T-helper 2 cell treated with Interferon-gamma antibody and Interleukin-4, amounts not matched to agents 5 μg/mL and 100 μg/mL, for 36 hours (primary cell): ENCODE data around the gene KANTR.
"Not testable (repeated sequence)": the region's sequence is repeated elsewhere in the genome, so short reads cannot be mapped to it uniquely, and the experiment has no call there.

Source experiments
- DNase-seq: peaks from one replicate; pipeline ENCODE4 v3.0.0; 2021; ENCODE audit warnings: low spot score
- H3K27ac Mint-ChIP-seq: one replicate; pipeline ENCODE4 v1.8.0; 2021; ENCODE audit warnings: mild to moderate bottlenecking, mixed read lengths
- H3K27me3 Mint-ChIP-seq: one replicate; pipeline ENCODE4 v1.8.0; 2021; ENCODE audit warnings: low read depth, mixed read lengths
- H3K36me3 Mint-ChIP-seq: one replicate; pipeline ENCODE4 v1.8.0; 2021; ENCODE audit warnings: low read depth, mixed read lengths
- H3K4me1 Mint-ChIP-seq: one replicate; pipeline ENCODE4 v1.8.0; 2021; ENCODE audit warnings: low read depth, mixed read lengths
- H3K4me3 Mint-ChIP-seq: one replicate; pipeline ENCODE4 v1.8.0; 2022; ENCODE audit warnings: mild to moderate bottlenecking, moderate library complexity, mixed read lengths
- H3K9me3 Mint-ChIP-seq: one replicate; pipeline ENCODE4 v1.8.0; 2021; ENCODE audit warnings: mixed read lengths

KANTR gene

GRCh38 chrX:53128097-53128749 is 34.3 kb downstream of the KANTR start:
- DNase-seq: no peak
- Mint-ChIP-seq H3K4me1 (peaks cover 14% of the 10 kb centered on the region), H3K4me3 (no peak overlapping the region), H3K27ac (no peak overlapping the region), H3K27me3 (no peaks in the 10 kb centered on the region), H3K36me3 (peaks cover 5% of the 10 kb centered on the region), H3K9me3 (peaks cover 4% of the 10 kb centered on the region)

DNA sequence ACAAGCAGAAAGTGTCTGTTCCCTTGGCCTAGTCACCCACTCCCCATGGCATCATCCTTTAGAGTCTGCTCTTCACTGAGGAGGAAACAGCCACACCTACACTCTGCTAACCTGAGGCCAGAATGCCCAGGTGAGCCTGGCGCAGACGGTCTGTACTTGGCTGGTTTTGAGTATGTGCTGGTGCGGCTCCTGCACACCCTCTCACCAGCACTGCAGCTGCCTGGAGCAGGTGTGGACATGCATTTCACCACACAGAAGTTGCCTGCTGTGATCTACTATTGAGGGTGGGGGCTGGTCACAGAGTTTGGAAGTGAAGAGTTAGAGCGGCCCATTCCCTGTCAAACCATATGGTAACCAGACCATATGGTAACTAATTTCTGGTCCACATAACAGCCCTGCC is 39.5 kb downstream of the KANTR start:
- Mint-ChIP-seq H3K4me3 (no peak overlapping the region), H3K9me3 (no peaks in the 10 kb centered on the region), H3K4me1 (no peaks in the 10 kb centered on the region), H3K36me3 (peaks cover 2% of the 10 kb centered on the region), H3K27me3 (no peaks in the 10 kb centered on the region), H3K27ac (no peak overlapping the region)
- no peak for DNase-seq

DNA sequence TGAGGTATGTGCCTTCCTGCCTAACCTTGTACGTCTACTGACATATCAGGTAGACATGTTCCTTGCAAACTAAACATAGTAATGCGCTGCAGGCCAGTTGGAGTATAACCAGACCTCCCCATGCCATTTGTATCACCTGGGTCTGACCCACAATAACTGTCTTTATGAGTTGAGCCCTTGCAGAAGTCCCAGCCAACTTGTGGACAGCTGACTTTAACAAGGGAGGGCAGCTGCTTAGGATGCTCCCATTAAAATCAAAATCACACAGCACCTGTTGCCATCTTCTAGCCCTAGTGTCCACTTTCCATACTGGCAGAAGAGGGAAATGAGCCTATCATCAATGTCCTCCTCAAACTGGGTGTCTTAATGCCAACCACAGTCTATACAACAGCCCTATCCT is 41.6 kb downstream of the KANTR start:
- no peak overlapping the region for H3K27ac Mint-ChIP-seq
- H3K9me3 Mint-ChIP-seq: no peaks in the 10 kb centered on the region
- H3K4me1 Mint-ChIP-seq: no peaks in the 10 kb centered on the region

DNA sequence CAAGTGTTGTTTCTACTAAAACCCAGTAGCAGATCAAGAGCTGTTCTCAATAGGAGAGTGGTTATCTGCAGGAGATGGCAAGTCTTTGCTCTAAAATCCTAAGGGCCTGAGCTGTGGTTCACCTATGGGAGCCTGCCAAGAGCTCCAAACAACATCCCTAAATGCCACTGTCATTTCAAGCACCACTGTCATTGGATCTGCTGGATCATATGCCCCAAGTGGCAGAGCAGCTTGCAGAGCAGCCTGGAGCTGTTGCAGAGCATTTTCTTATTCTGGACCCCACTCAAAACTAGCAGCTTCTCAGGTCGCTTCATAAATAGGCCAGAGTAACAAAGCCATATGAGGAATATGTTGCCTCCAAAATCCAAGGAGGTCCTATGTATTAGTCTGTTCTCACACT is 59.6 kb downstream of the KANTR start:
- H3K36me3 Mint-ChIP-seq: no peaks in the 10 kb centered on the region
- H3K27ac Mint-ChIP-seq: no peak overlapping the region
- H3K4me3 Mint-ChIP-seq: no peak overlapping the region
- H3K9me3 Mint-ChIP-seq: no peaks in the 10 kb centered on the region
- no peaks in the 10 kb centered on the region for H3K4me1 Mint-ChIP-seq
- no peak for DNase-seq
- no peaks in the 10 kb centered on the region for H3K27me3 Mint-ChIP-seq

More for the DNA sequence above, 41.6 kb downstream of the KANTR start:
- Mint-ChIP-seq H3K27me3 (no peaks in the 10 kb centered on the region), H3K36me3 (peaks cover 2% of the 10 kb centered on the region), H3K4me3 (no peak overlapping the region)
- DNase-seq: no peak

DNA sequence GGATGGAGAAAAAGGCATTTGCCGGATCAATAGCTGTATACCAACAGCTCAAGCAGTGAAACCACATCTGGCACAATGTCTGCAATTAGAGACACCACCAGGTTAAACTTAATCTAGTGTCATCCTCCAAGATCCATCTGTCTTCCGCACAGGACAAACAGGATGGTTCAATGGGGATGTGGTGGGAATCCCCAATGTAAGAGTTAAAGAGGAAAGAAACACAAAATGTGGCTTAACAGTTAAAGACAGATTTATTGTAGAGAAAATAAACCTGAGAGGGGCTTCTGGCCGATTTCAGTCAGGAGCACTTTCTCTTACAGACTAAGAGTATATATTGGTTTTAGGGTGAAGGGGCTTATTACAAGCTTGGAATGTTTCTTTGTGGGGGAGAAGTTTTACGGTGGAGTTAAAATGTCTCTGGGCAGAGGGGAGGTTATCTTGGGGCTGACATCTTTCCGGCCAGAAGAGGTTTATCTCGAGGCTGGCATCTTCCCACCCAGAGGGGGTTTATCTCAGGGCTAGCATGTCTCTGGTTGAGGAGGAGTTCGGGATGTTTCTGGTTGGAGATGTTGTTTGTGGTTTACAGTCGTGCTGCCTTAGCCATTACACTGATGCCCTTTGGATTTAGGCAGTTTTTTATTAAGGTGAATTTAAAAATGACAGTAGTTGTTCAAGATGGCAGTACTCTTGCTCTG is 61.7 kb downstream of the KANTR start:
- H3K27ac Mint-ChIP-seq: no peak overlapping the region
- DNase-seq: no peak
- H3K4me1 Mint-ChIP-seq: no peaks in the 10 kb centered on the region
- H3K4me3 Mint-ChIP-seq: no peak overlapping the region
- no peaks in the 10 kb centered on the region for H3K27me3 Mint-ChIP-seq
- no peaks in the 10 kb centered on the region for H3K36me3 Mint-ChIP-seq
- H3K9me3 Mint-ChIP-seq: no peaks in the 10 kb centered on the region

DNA sequence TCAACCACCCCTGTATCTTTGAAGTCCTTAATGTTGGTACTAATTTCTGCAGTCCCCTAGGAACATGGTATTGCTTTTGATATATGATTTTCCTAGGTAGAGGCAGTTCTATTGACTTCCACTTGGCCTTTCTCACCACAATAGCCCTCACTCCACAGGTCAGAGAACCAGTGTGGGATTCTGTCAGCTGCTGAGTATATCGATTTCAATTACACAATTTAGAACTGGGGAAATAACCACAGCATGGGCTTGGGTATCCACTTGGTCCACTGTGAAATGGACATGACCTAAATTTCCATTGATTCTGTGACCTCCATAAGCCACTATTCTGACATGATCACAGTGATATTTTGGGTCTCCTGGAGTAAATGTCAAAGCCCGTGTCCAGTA is 62.3 kb downstream of the KANTR start:
- Mint-ChIP-seq H3K36me3 (no peaks in the 10 kb centered on the region), H3K27me3 (no peaks in the 10 kb centered on the region), H3K4me1 (no peaks in the 10 kb centered on the region), H3K27ac (no peak overlapping the region), H3K4me3 (no peak overlapping the region), H3K9me3 (no peaks in the 10 kb centered on the region)
- no peak for DNase-seq

DNA sequence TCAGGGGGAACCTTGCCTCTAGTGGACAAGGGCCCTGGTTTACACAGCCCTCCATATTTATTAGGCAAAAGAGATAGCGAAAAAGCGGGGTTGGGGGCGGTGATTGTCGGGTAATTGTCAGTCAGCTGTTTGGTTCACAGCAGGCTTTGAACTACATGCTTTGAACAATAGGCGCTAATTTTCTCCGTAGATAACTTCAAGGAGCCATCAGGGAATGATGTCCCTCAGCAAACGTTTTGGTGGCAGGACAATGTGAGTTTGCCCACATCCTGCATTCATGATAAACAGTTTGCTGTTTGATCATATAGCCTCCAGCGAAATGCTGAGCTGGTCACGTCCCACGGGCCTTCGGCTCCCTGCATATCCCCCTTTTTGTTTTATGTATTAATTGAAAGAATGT is 65.2 kb downstream of the KANTR start:
- Mint-ChIP-seq H3K9me3 (no peaks in the 10 kb centered on the region), H3K27ac (no peak overlapping the region), H3K36me3 (no peaks in the 10 kb centered on the region), H3K4me1 (no peaks in the 10 kb centered on the region), H3K27me3 (no peaks in the 10 kb centered on the region), H3K4me3 (no peak overlapping the region)
- no peak for DNase-seq

DNA sequence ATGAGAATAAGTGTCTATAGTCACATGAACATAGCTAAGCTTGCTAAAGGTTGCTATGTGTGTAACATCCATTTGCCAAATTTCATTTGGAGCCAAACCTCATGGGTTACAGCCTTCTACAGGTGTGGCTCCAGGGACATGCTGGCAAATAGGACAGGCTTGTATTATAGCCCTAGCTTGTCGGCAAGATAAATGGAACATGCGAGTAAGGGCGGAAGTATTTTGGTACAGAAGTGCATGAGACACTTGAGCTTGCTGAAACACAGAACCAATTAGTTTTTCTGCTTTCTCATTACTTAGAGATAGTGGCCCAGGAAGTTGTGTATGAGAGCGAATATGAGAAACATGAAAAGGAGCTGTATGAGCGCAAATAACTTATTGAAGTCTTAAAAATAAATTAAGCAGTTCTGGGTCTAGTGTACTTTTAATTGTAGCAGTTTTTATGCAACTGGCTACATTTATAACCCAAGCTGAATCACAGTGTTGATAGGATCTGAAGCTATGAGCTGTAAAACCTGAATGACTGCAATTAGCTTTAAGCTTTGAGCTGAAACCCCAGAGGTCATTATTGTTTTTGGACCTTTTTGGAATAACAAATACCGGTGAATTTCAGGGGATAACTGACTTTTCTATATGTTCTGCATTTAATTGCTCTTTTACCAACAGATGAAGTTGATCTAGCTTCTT is 66.5 kb downstream of the KANTR start:
- H3K9me3 Mint-ChIP-seq: no peaks in the 10 kb centered on the region
- DNase-seq: no peak
- H3K4me1 Mint-ChIP-seq: no peaks in the 10 kb centered on the region
- no peak overlapping the region for H3K4me3 Mint-ChIP-seq
- no peak overlapping the region for H3K27ac Mint-ChIP-seq
- H3K27me3 Mint-ChIP-seq: no peaks in the 10 kb centered on the region
- no peaks in the 10 kb centered on the region for H3K36me3 Mint-ChIP-seq

GRCh38 chrX:53163436-53163835 is 69.5 kb downstream of the KANTR start:
- H3K36me3 Mint-ChIP-seq: no peaks in the 10 kb centered on the region

DNA sequence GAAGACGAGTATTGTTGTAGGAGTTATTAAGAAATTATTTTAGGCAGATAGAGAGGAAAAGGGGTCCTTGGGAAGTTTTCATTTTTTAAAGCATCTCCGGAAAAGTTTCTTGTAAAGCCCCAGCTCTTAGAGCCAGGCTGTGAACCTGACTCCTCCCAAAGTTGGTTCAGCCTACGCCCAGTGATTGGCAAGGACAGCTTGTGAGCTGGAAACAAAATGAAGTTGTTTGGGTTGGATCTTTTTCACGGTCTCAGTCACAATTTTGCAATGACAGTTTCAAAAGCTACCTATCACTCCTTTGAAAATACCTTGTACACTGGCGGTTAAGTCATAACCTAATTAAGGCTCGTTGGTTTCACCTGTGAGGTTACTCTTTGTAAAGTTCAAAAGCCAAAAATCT is 70.6 kb downstream of the KANTR start:
- not testable (repeated sequence) for H3K36me3 Mint-ChIP-seq, H3K4me3 Mint-ChIP-seq, H3K4me1 Mint-ChIP-seq, H3K27ac Mint-ChIP-seq, H3K9me3 Mint-ChIP-seq, DNase-seq, H3K27me3 Mint-ChIP-seq

More at GRCh38 chrX:53163436-53163835, 69.5 kb downstream of the KANTR start:
- H3K4me1 Mint-ChIP-seq: no peaks in the 10 kb centered on the region
- no peak overlapping the region for H3K4me3 Mint-ChIP-seq
- no peaks in the 10 kb centered on the region for H3K27me3 Mint-ChIP-seq
- H3K27ac Mint-ChIP-seq: no peak overlapping the region
- DNase-seq: no peak
- no peaks in the 10 kb centered on the region for H3K9me3 Mint-ChIP-seq

- Mint-ChIP-seq H3K36me3 (no peaks in the 10 kb centered on the region), H3K4me1 (no peaks in the 10 kb centered on the region), H3K27me3 (no peaks in the 10 kb centered on the region)
Measured at GRCh38 chrX:53166103-53166502, 72.2 kb downstream of the KANTR start.

GRCh38 chrX:53171356-53171755 is 77.4 kb downstream of the KANTR start:
- DNase-seq: no peak
- Mint-ChIP-seq H3K9me3 (peaks cover 4% of the 10 kb centered on the region), H3K27me3 (no peaks in the 10 kb centered on the region), H3K36me3 (peaks cover 3% of the 10 kb centered on the region), H3K4me1 (no peaks in the 10 kb centered on the region), H3K27ac (no peak overlapping the region), H3K4me3 (no peak overlapping the region)

More at GRCh38 chrX:53166103-53166502, 72.2 kb downstream of the KANTR start:
- H3K4me3 Mint-ChIP-seq: no peak overlapping the region
- no peaks in the 10 kb centered on the region for H3K9me3 Mint-ChIP-seq
- DNase-seq: no peak
- no peak overlapping the region for H3K27ac Mint-ChIP-seq
